KOPT-K1 (cell line): ENCODE data around the gene TAF6.

ENCODE experiments used
- H3K27ac ChIP-seq: fragments of 200-600 bp; sonication (generic); 2 replicates; pipeline ENCODE4 v1.5.1; 2016; ENCODE audit warnings: antibody characterized with exemption, mild to moderate bottlenecking, low read depth, low read length; ENCODE audit not compliant: poor library complexity, severe bottlenecking
- H3K36me3 ChIP-seq: fragments of 200-600 bp; sonication (generic); 2 replicates; pipeline ENCODE4 v1.5.1; 2017; ENCODE audit warnings: antibody characterized with exemption, mild to moderate bottlenecking, low read length, moderate library complexity; ENCODE audit not compliant: insufficient read depth
- H3K9me3 ChIP-seq: fragments of 200-600 bp; sonication (generic); 2 replicates; pipeline ENCODE4 v1.5.1; 2017; ENCODE audit warnings: antibody characterized with exemption, low read length, mild to moderate bottlenecking; ENCODE audit not compliant: insufficient read depth, poor library complexity, severe bottlenecking

Gene TAF6

DNA sequence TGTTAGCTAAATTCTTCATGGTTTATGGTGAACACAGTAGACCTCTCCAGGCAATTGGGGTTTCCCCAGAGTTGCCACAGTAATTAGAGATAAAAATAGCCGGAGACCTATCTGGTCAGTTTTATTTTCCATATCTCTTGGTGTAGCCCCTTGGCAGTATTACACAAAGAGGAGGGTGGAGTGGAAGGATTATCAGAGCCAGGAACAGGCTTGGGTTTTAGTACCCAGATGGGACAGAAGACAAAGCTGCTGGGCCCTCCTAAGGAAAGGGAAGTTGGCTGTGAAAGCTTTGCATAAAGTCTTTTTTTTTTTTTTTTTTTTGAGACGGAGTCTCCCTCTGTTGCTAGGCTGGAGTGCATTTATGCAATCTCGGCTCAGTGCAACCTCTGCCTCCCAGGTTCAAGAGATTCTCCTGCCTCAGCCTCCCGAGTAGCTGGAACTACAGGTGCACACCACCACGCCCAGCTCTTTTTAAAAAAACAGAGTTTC, 59.9 kb downstream of the TAF6 start:
- H3K27ac ChIP-seq = no peak overlapping the region
- H3K36me3 ChIP-seq = peaks cover 65% of the 10 kb centered on the region
- no peaks in the 10 kb centered on the region for H3K9me3 ChIP-seq
